Liver (tissue), 3 donors: ENCODE measurements around the gene EYA4.

Experiments
- ATF3 ChIP-seq: IDR thresholded peaks from 2 replicates; pipeline ENCODE4 v1.6.1; 2016; ENCODE audit warnings: antibody characterized with exemption
- EGR1 ChIP-seq, 2 donors: IDR thresholded peaks; 2 replicates each; pipeline ENCODE4 v1.6.1; 2016 to 2018; ENCODE audit warnings: antibody characterized with exemption in 2 of 2, low read depth in 2 of 2
- FOXA1 ChIP-seq: IDR thresholded peaks from 2 replicates; pipeline ENCODE4 v1.6.1; 2016; ENCODE audit warnings: antibody characterized with exemption
- GABPA ChIP-seq, 2 donors: IDR thresholded peaks in 1 of 2; conservative IDR thresholded peaks in 1 of 2; 2 replicates each; pipeline ENCODE4 v1.6.1; 2016; ENCODE audit warnings: antibody characterized with exemption in 2 of 2, mild to moderate bottlenecking in 1 of 2, moderate library complexity in 1 of 2
- HNF4A ChIP-seq, 2 donors: conservative IDR thresholded peaks; 2 replicates each; pipeline ENCODE4 v1.6.1; 2016; ENCODE audit warnings: antibody characterized with exemption in 2 of 2, mild to moderate bottlenecking in 2 of 2
- HNF4G ChIP-seq: IDR thresholded peaks from 2 replicates; pipeline ENCODE4 v1.6.1; 2016; ENCODE audit warnings: antibody characterized with exemption
- RAD21 ChIP-seq, 2 donors: IDR thresholded peaks; 2 replicates each; pipeline ENCODE4 v1.6.1; 2016; ENCODE audit warnings: antibody characterized with exemption in 2 of 2, mild to moderate bottlenecking in 2 of 2
- REST ChIP-seq: IDR thresholded peaks from 2 replicates; pipeline ENCODE4 v1.6.1; 2016; ENCODE audit warnings: antibody characterized with exemption, mild to moderate bottlenecking
- RXRA ChIP-seq, 2 donors: IDR thresholded peaks; 2 replicates each; pipeline ENCODE4 v1.6.1; 2017 to 2018; ENCODE audit warnings: antibody characterized with exemption in 2 of 2, mild to moderate bottlenecking in 1 of 2
- TAF1 ChIP-seq: conservative IDR thresholded peaks from 2 replicates; pipeline ENCODE4 v1.6.1; 2016; ENCODE audit warnings: antibody characterized with exemption, mild to moderate bottlenecking
- YY1 ChIP-seq: IDR thresholded peaks from 2 replicates; pipeline ENCODE4 v1.6.1; 2016; ENCODE audit warnings: antibody characterized with exemption, mild to moderate bottlenecking
- TF ChIP-seq, protein P1 (sequence below): IDR thresholded peaks from 2 replicates; pipeline ENCODE4 v1.6.1; 2016; ENCODE audit warnings: antibody characterized with exemption
- TF ChIP-seq, protein P2 (sequence below): fragments of 150-350 bp; IDR thresholded peaks from 2 replicates; pipeline ENCODE4 v1.5.1; 2017; ENCODE audit warnings: improper control_type of control experiment, low read depth, low read length; ENCODE audit not compliant: missing input control
- donor health status: healthy.
- donor health status: healthy.

GRCh38 chr6:133301835-133302234 lies 60.7 kb downstream of the EYA4 start:
- no peak for TF ChIP-seq GABPA (IDR thresholded peaks at IDR 0.05 in 1 of 2, conservative IDR thresholded peaks at IDR 0.05 in 1 of 2)
- TF ChIP-seq, protein P1, sequence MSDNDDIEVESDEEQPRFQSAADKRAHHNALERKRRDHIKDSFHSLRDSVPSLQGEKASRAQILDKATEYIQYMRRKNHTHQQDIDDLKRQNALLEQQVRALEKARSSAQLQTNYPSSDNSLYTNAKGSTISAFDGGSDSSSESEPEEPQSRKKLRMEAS, result no peak
- TF ChIP-seq, protein P2, sequence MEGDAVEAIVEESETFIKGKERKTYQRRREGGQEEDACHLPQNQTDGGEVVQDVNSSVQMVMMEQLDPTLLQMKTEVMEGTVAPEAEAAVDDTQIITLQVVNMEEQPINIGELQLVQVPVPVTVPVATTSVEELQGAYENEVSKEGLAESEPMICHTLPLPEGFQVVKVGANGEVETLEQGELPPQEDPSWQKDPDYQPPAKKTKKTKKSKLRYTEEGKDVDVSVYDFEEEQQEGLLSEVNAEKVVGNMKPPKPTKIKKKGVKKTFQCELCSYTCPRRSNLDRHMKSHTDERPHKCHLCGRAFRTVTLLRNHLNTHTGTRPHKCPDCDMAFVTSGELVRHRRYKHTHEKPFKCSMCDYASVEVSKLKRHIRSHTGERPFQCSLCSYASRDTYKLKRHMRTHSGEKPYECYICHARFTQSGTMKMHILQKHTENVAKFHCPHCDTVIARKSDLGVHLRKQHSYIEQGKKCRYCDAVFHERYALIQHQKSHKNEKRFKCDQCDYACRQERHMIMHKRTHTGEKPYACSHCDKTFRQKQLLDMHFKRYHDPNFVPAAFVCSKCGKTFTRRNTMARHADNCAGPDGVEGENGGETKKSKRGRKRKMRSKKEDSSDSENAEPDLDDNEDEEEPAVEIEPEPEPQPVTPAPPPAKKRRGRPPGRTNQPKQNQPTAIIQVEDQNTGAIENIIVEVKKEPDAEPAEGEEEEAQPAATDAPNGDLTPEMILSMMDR, result no peak
- no peak for TF ChIP-seq ATF3
- no peak for TF ChIP-seq RAD21 (IDR thresholded peaks at IDR 0.05)
- no peak for TF ChIP-seq TAF1
- no peak for TF ChIP-seq HNF4A (conservative IDR thresholded peaks at IDR 0.05)
- TF ChIP-seq RXRA (IDR thresholded peaks at IDR 0.05), result no peak
- TF ChIP-seq YY1, result no peak
- no peak for TF ChIP-seq REST
- TF ChIP-seq FOXA1, result no peak
- TF ChIP-seq EGR1 (IDR thresholded peaks at IDR 0.05; ENCODE audit: low read depth in 2 of 2), result no peak
- TF ChIP-seq HNF4G, result no peak
